GM23338 (cell line): ENCODE measurements around the gene ZNF831. TPM values are rescaled to one million over a fixed set of nuclear protein-coding genes. Genes with fewer than 3 reads are reported as not detected.

Source experiments
- ATAC-seq: fragments of 200-7000 bp; cut with Tn5 transposase; 3 replicates; pipeline ENCODE4 v1.9.1; 2020
- DNase-seq: peaks from one replicate; pipeline ENCODE4 v3.0.0-alpha.2; 2015; ENCODE audit warnings: low spot score
- H2AFZ ChIP-seq: fragments of 200-600 bp; sonication (generic); 2 replicates; pipeline ENCODE4 v1.8.0; 2016; ENCODE audit warnings: antibody characterized with exemption, mild to moderate bottlenecking, moderate library complexity
- H3F3A ChIP-seq: fragments of 200-600 bp; sonication (generic); replicated peaks from 2 replicates; pipeline ENCODE4 v1.8.0; 2017; ENCODE audit warnings: antibody characterized with exemption, mixed run types, low read depth
- H3K27ac ChIP-seq: fragments of 200-600 bp; sonication (generic); 2 replicates; pipeline ENCODE4 v1.6.1; 2016; ENCODE audit warnings: low read depth
- H3K27me3 ChIP-seq: fragments of 200-600 bp; sonication (generic); 2 replicates; pipeline ENCODE4 v1.8.0; 2016; ENCODE audit warnings: mild to moderate bottlenecking, mixed run types, moderate library complexity; ENCODE audit not compliant: insufficient read depth
- H3K36me3 ChIP-seq: fragments of 200-600 bp; sonication (generic); 2 replicates; pipeline ENCODE4 v1.8.0; 2016; ENCODE audit warnings: mild to moderate bottlenecking; ENCODE audit not compliant: insufficient read depth
- H3K4me1 ChIP-seq: fragments of 200-600 bp; sonication (generic); 2 replicates; pipeline ENCODE4 v1.8.0; 2016; ENCODE audit warnings: mild to moderate bottlenecking, moderate library complexity; ENCODE audit not compliant: insufficient read depth
- H3K4me2 ChIP-seq: fragments of 200-600 bp; sonication (generic); 2 replicates; pipeline ENCODE4 v1.7.1; 2017; ENCODE audit warnings: mixed run types
- H3K4me3 ChIP-seq: fragments of 200-600 bp; sonication (generic); 2 replicates; pipeline ENCODE4 v1.6.1; 2016; ENCODE audit warnings: mixed run types
- H3K79me2 ChIP-seq: fragments of 200-600 bp; sonication (generic); replicated peaks from 2 replicates; pipeline ENCODE4 v1.8.0; 2017; ENCODE audit warnings: mild to moderate bottlenecking; ENCODE audit not compliant: insufficient read depth
- H3K9me2 ChIP-seq: fragments of 200-600 bp; sonication (generic); 2 replicates; pipeline ENCODE4 v1.8.0; 2017; ENCODE audit not compliant: insufficient read depth
- H4K20me1 ChIP-seq: fragments of 200-600 bp; sonication (generic); replicated peaks from 2 replicates; pipeline ENCODE4 v1.8.0; 2017; ENCODE audit warnings: mild to moderate bottlenecking; ENCODE audit not compliant: insufficient read depth
- H3K27ac Mint-ChIP-seq: 2 replicates; pipeline ENCODE4 v1.8.0; 2020; ENCODE audit warnings: inconsistent platforms, mild to moderate bottlenecking, moderate library complexity, mixed read lengths
- H3K27me3 Mint-ChIP-seq: 3 replicates; pipeline ENCODE4 v1.8.0; 2022; ENCODE audit warnings: low read depth, mild to moderate bottlenecking, moderate library complexity, mixed read lengths, inconsistent platforms; ENCODE audit not compliant: insufficient read depth, poor library complexity
- H3K36me3 Mint-ChIP-seq: 3 replicates; pipeline ENCODE4 v1.8.0; 2021; ENCODE audit warnings: low read depth, mild to moderate bottlenecking, inconsistent platforms, moderate library complexity, mixed read lengths
- H3K4me1 Mint-ChIP-seq: 3 replicates; pipeline ENCODE4 v1.8.0; 2020; ENCODE audit warnings: mild to moderate bottlenecking, inconsistent platforms, mixed read lengths
- H3K4me3 Mint-ChIP-seq: 3 replicates; pipeline ENCODE4 v1.8.0; 2021; ENCODE audit warnings: moderate library complexity, mild to moderate bottlenecking, inconsistent platforms, mixed read lengths
- H3K9me3 Mint-ChIP-seq: 3 replicates; pipeline ENCODE4 v1.8.0; 2020; ENCODE audit warnings: moderate library complexity, mild to moderate bottlenecking, inconsistent platforms, mixed read lengths
- CREB1 ChIP-seq: fragments of 250-450 bp; sonication (Bioruptor Pico); IDR thresholded peaks from 2 replicates; pipeline ENCODE4 v1.5.0; 2020; ENCODE audit warnings: low read depth, mild to moderate bottlenecking, moderate library complexity
- CTCF ChIP-seq, 2 experiments: fragments of 200-600 bp in 1 of 2; sonication (generic) in 1 of 2; conservative IDR thresholded peaks; 2 replicates each; pipeline versions ENCODE4 v1.5.1 to v1.6.1; 2016 to 2017; ENCODE audit warnings: antibody characterized with exemption in 2 of 2, low read depth in 2 of 2, mild to moderate bottlenecking in 2 of 2, moderate library complexity in 1 of 2
- ETS1 ChIP-seq: IDR thresholded peaks from 2 replicates; pipeline ENCODE4 v1.6.1; 2016; ENCODE audit warnings: antibody characterized with exemption
- EZH2 ChIP-seq: fragments of 200-600 bp; sonication (generic); IDR thresholded peaks from one replicate; pipeline ENCODE4 v1.8.0; 2017; ENCODE audit warnings: antibody characterized with exemption, mild to moderate bottlenecking, low read depth; ENCODE audit not compliant: unreplicated experiment
- EZH2phosphoT487 ChIP-seq: fragments of 200-600 bp; sonication (generic); IDR thresholded peaks from one replicate; pipeline ENCODE4 v1.8.1; 2018; ENCODE audit warnings: antibody characterized with exemption; ENCODE audit not compliant: unreplicated experiment
- JUNB ChIP-seq: IDR thresholded peaks from one replicate; pipeline ENCODE4 v1.6.1; 2016; ENCODE audit warnings: antibody characterized with exemption; ENCODE audit not compliant: unreplicated experiment
- NANOG ChIP-seq: IDR thresholded peaks from 2 replicates; pipeline ENCODE4 v1.6.1; 2016; ENCODE audit warnings: antibody characterized with exemption, borderline replicate concordance
- POLR2AphosphoS5 ChIP-seq: IDR thresholded peaks from 2 replicates; pipeline ENCODE4 v1.6.1; 2016; ENCODE audit warnings: antibody characterized with exemption, low read depth
- REST ChIP-seq: IDR thresholded peaks from one replicate; pipeline ENCODE4 v1.6.1; 2018; ENCODE audit warnings: antibody characterized with exemption; ENCODE audit not compliant: unreplicated experiment
- STAT1 ChIP-seq: IDR thresholded peaks from one replicate; pipeline ENCODE4 v1.6.1; 2016; ENCODE audit warnings: antibody characterized with exemption; ENCODE audit not compliant: unreplicated experiment
- ZNF114 ChIP-seq: fragments of 250-450 bp; sonication (Bioruptor Pico); IDR thresholded peaks from 2 replicates; pipeline ENCODE4 v1.5.0; 2020; ENCODE audit warnings: mild to moderate bottlenecking, moderate library complexity
- ZNF331 ChIP-seq: fragments of 250-450 bp; sonication (Bioruptor Pico); IDR thresholded peaks from 2 replicates; pipeline ENCODE4 v1.5.0; 2020; ENCODE audit warnings: low read depth, mild to moderate bottlenecking, moderate library complexity
- ZNF462 ChIP-seq: fragments of 250-450 bp; sonication (Bioruptor Pico); IDR thresholded peaks from 2 replicates; pipeline ENCODE4 v1.5.0; 2020; ENCODE audit warnings: mild to moderate bottlenecking, moderate library complexity
- polyA plus RNA-seq: library from polyadenylated mRNA; unstranded; fragments of >200 nt; fragmentation: Nextera tagmentation; extraction: Ambion mirVana; gene quantifications from 2 replicates; pipeline ENCODE4 v1.2.1, GENCODE V29; 2016
- total RNA-seq: library from RNA; depleted of rRNA; stranded (reverse); fragments of >200 nt; shearing (Covaris generic); gene quantifications from 2 replicates; pipeline ENCODE4 v1.2.3, GENCODE V29; 2014

ZNF831 gene
- total and polyA plus RNA-seq, 2 experiments from 2014 or later = not detected

GRCh38 chr20:59144831-59145196 is 18.8 kb upstream of the ZNF831 start:
- peaks cover 7% of the 10 kb centered on the region; the same call in 1 of the 2 replicates for H3K9me2 ChIP-seq
- DNase-seq (no peak), ATAC-seq (no peak)
- no peaks in the 10 kb centered on the region for H3K4me1 Mint-ChIP-seq
- H3K27me3 ChIP-seq = no peaks in the 10 kb centered on the region
- no peak overlapping the region for H3K4me3 ChIP-seq
- H3K36me3 ChIP-seq = no peaks in the 10 kb centered on the region
- no peak overlapping the region for H3K4me3 Mint-ChIP-seq
- no peaks in the 10 kb centered on the region for H3K4me1 ChIP-seq
- H4K20me1 ChIP-seq = no peaks in the 10 kb centered on the region
- no peaks in the 10 kb centered on the region for H3F3A ChIP-seq
- no peak overlapping the region for H3K27ac Mint-ChIP-seq
- H3K9me3 Mint-ChIP-seq = no peaks in the 10 kb centered on the region; the same call in 1 of the 3 replicates
- H3K27me3 Mint-ChIP-seq = peaks cover 7% of the 10 kb centered on the region
- no peaks in the 10 kb centered on the region for H3K79me2 ChIP-seq
- H2AFZ ChIP-seq = no peak overlapping the region
- H3K4me2 ChIP-seq = no peak overlapping the region
- no peak overlapping the region for H3K27ac ChIP-seq
- H3K36me3 Mint-ChIP-seq = no peaks in the 10 kb centered on the region
- TF ChIP-seq STAT1 (no peak), ZNF331 (no peak), CREB1 (no peak), EZH2 (no peak), ZNF462 (CRISPR knock-in tag) (no peak), POLR2AphosphoS5 (no peak), ETS1 (no peak), EZH2phosphoT487 (no peak), NANOG (no peak), REST (no peak), CTCF (conservative IDR thresholded peaks at IDR 0.05; ENCODE audit: low read depth in 2 of 2) (no peak), JUNB (no peak), ZNF114 (CRISPR knock-in tag) (no peak)
